Liver (tissue), 3 donors: ENCODE measurements around the gene HRCT1.

ENCODE experiments used
- EGR1 ChIP-seq, 2 donors: IDR thresholded peaks; 2 replicates each; pipeline ENCODE4 v1.6.1; 2016 to 2018; ENCODE audit warnings: antibody characterized with exemption in 2 of 2, low read depth in 2 of 2
- TF ChIP-seq, protein P1 (sequence below): fragments of 150-350 bp; IDR thresholded peaks from 2 replicates; pipeline ENCODE4 v1.5.1; 2017; ENCODE audit warnings: improper control_type of control experiment, low read depth, low read length; ENCODE audit not compliant: missing input control
- donor health status: healthy.
- donor health status: healthy.

DNA sequence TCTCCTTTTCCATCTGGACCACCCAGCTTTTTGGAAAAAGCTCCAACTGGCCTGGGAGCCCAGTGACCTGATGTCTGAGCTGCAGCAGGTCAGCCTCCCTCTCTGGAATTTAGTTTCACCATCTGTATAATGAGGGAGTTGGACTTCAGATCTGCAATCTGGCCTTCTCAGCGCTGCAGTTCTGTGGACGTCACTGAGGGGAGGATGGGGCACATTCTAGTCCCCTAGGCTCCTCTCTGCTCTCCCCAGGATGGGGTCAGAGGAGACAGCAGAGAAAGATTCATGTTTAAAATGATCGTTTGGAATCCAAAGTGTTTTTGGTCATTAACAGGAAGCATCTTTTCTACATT, 46.0 kb upstream of the HRCT1 start:
- TF ChIP-seq, protein P1, sequence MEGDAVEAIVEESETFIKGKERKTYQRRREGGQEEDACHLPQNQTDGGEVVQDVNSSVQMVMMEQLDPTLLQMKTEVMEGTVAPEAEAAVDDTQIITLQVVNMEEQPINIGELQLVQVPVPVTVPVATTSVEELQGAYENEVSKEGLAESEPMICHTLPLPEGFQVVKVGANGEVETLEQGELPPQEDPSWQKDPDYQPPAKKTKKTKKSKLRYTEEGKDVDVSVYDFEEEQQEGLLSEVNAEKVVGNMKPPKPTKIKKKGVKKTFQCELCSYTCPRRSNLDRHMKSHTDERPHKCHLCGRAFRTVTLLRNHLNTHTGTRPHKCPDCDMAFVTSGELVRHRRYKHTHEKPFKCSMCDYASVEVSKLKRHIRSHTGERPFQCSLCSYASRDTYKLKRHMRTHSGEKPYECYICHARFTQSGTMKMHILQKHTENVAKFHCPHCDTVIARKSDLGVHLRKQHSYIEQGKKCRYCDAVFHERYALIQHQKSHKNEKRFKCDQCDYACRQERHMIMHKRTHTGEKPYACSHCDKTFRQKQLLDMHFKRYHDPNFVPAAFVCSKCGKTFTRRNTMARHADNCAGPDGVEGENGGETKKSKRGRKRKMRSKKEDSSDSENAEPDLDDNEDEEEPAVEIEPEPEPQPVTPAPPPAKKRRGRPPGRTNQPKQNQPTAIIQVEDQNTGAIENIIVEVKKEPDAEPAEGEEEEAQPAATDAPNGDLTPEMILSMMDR: no peak
- TF ChIP-seq EGR1 (IDR thresholded peaks at IDR 0.05; ENCODE audit: low read depth in 2 of 2): no peak
